Panc1 (cell line): ENCODE measurements around the gene RPUSD1. TPM values are rescaled to one million over a fixed set of nuclear protein-coding genes. Genes with fewer than 3 reads are reported as not detected.
A peak's percentile ranks its signal among the peaks of the same experiment; 100 is the strongest.

ENCODE experiments used
- ATAC-seq: fragments of 200-7000 bp; cut with Tn5 transposase; 2 replicates; pipeline ENCODE4 v1.9.1; 2020; ENCODE audit warnings: mild to moderate bottlenecking, moderate library complexity
- BruUV-seq: library from RNA; stranded (reverse); fragments of 400-500 nt; replicated peaks from 2 replicates; lab custom pipeline; 2021; lab: Mats Ljungman, UMichigan
- CTCF ChIA-PET: fragments of 300-600 bp; sonication (Branson Sonifier 250); formaldehyde crosslinking; loops from one replicate; lab custom pipeline; 2022; ENCODE audit warnings: antibody characterized with exemption; lab: Charles Lee
- POLR2A ChIA-PET: fragments of 300-600 bp; sonication (Branson Sonifier 250); formaldehyde crosslinking; loops from one replicate; lab custom pipeline; 2022; ENCODE audit warnings: antibody characterized with exemption; lab: Charles Lee
- DNase-seq: peaks from one replicate; pipeline ENCODE4 v3.0.0-alpha.2; 2010; ENCODE audit warnings: low read depth, low spot score
- H3K27ac ChIP-seq: 2 replicates; pipeline ENCODE4 v1.5.1; 2011; ENCODE audit warnings: mild to moderate bottlenecking, low read length, inconsistent platforms
- H3K27me3 ChIP-seq: fragments of 200-500 bp; sonication (Bioruptor generic); 2 replicates; pipeline ENCODE4 v1.6.0; 2014; ENCODE audit warnings: low read length, inconsistent platforms; ENCODE audit not compliant: control insufficient read depth, insufficient read depth
- H3K36me3 ChIP-seq: fragments of 200-500 bp; sonication (Bioruptor generic); 2 replicates; pipeline ENCODE4 v1.5.1; 2014; ENCODE audit warnings: inconsistent platforms, mild to moderate bottlenecking, low read length, moderate library complexity; ENCODE audit not compliant: control insufficient read depth, insufficient read depth
- H3K4me1 ChIP-seq: 2 replicates; pipeline ENCODE4 v1.5.1; 2011; ENCODE audit warnings: inconsistent platforms, mild to moderate bottlenecking, low read length, moderate library complexity; ENCODE audit not compliant: control insufficient read depth, insufficient read depth
- H3K4me3 ChIP-seq, 2 experiments: 2 replicates each; pipeline ENCODE4 v1.5.1; 2011 to 2012; ENCODE audit warnings: low read depth in 2 of 2, low read length in 2 of 2, mild to moderate bottlenecking in 2 of 2, inconsistent platforms in 1 of 2, moderate library complexity in 1 of 2
- H3K9me3 ChIP-seq: fragments of 200-500 bp; sonication (Bioruptor generic); 2 replicates; pipeline ENCODE4 v1.5.1; 2014; ENCODE audit warnings: low read depth, mild to moderate bottlenecking, inconsistent platforms, low read length, moderate library complexity; ENCODE audit not compliant: control insufficient read depth, insufficient read depth
- POLR2AphosphoS5 ChIP-seq: IDR thresholded peaks from 2 replicates; pipeline ENCODE4 v1.6.1; 2012; ENCODE audit warnings: mild to moderate bottlenecking, low read depth, low read length, moderate library complexity
- SIN3A ChIP-seq: IDR thresholded peaks from 2 replicates; pipeline ENCODE4 v1.6.1; 2012; ENCODE audit warnings: low read depth, mild to moderate bottlenecking, low read length, moderate library complexity, borderline replicate concordance; ENCODE audit not compliant: insufficient read depth
- TCF7L2 ChIP-seq: IDR thresholded peaks from 2 replicates; pipeline ENCODE4 v1.6.1; 2011; ENCODE audit warnings: mild to moderate bottlenecking, low read depth, low read length, inconsistent platforms
- in situ Hi-C: cut with HindIII; loops from 2 replicates; pipeline ENCODE4 v1.10.0; 2016; ENCODE audit warnings: low sequenced_read_pairs, low pct_unique_long_range_greater_than_20kb
- intact Hi-C: fragments of 100-400 bp; cut with micrococcal nuclease; formaldehyde crosslinking; loops from one replicate; pipeline ENCODE4 v1.10.0; 2022; ENCODE audit not compliant: unreplicated experiment
- total RNA-seq: library from RNA; stranded (reverse); gene quantifications from one replicate; pipeline ENCODE4 v1.2.1, GENCODE V29; 2021; ENCODE audit not compliant: unreplicated experiment
- TF ChIP-seq, protein P1 (sequence below): fragments of 450-650 bp; IDR thresholded peaks from 2 replicates; pipeline ENCODE4 v1.5.1; 2017; ENCODE audit warnings: mild to moderate bottlenecking
- TF ChIP-seq, protein P2 (sequence below), 2 experiments: IDR thresholded peaks; 2 replicates each; pipeline ENCODE4 v1.6.1; 2011 to 2012; ENCODE audit warnings: low read depth in 2 of 2, control low read depth in 1 of 2, low read length in 1 of 2, mild to moderate bottlenecking in 1 of 2, moderate library complexity in 1 of 2; ENCODE audit not compliant: insufficient read depth in 1 of 2

The RPUSD1 gene
- total RNA-seq, 1 experiment from 2014 or later: 61.1 TPM

DNA sequence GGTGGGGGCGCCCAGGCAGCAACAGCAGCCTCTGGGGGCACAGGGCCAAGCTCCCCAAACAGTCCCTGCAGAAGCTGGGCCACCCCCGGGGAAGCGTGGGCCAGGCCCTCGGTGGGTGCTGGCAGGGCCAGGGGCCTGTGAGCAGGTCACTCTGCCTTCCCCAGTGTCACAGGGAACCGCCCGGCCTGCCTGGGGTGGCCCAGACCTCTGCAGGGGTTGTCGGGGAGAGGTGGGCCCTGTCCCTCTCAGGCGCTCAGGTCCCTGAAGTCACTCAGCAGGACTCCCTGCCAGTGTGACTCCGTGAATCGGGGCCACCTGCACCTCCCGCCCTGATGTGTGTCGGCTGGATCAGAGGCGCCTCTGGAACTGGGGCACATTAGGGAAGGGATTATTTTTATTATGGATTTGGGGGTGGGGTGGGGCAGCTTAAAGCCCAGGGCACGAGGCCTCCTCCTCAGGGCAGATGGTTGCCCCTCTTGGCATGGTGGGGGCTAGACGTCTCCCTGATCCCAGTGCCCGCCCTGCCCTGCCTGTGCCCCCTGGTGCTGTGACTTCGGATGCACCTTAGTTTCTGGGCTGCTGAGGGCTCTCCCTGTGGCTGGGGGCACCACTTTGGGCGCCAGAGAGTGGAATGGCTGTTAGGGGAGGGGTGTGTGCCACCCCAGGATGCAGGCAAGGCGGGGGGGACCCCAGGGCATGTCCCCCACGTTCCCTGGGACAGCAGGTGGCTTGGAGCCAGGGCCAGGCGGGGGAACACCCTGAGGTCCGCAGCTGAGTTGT lies 13.6 kb upstream of the RPUSD1 start:
- CTCF ChIA-PET: no interaction called here
- ATAC-seq (no peak), DNase-seq (no peak)
- Histone ChIP-seq H3K4me1 (peaks cover 40% of the 10 kb centered on the region), H3K36me3 (no peaks in the 10 kb centered on the region), H3K27me3 (no peaks in the 10 kb centered on the region), H3K9me3 (no peaks in the 10 kb centered on the region), H3K27ac (no peak overlapping the region), H3K4me3 (no peak overlapping the region)
- POLR2A ChIA-PET: no interaction called here
- in situ Hi-C loops (no loop called here), intact Hi-C loops (no loop called here)
- TF ChIP-seq, protein P1, sequence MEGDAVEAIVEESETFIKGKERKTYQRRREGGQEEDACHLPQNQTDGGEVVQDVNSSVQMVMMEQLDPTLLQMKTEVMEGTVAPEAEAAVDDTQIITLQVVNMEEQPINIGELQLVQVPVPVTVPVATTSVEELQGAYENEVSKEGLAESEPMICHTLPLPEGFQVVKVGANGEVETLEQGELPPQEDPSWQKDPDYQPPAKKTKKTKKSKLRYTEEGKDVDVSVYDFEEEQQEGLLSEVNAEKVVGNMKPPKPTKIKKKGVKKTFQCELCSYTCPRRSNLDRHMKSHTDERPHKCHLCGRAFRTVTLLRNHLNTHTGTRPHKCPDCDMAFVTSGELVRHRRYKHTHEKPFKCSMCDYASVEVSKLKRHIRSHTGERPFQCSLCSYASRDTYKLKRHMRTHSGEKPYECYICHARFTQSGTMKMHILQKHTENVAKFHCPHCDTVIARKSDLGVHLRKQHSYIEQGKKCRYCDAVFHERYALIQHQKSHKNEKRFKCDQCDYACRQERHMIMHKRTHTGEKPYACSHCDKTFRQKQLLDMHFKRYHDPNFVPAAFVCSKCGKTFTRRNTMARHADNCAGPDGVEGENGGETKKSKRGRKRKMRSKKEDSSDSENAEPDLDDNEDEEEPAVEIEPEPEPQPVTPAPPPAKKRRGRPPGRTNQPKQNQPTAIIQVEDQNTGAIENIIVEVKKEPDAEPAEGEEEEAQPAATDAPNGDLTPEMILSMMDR: no peak
- TF ChIP-seq, protein P2, sequence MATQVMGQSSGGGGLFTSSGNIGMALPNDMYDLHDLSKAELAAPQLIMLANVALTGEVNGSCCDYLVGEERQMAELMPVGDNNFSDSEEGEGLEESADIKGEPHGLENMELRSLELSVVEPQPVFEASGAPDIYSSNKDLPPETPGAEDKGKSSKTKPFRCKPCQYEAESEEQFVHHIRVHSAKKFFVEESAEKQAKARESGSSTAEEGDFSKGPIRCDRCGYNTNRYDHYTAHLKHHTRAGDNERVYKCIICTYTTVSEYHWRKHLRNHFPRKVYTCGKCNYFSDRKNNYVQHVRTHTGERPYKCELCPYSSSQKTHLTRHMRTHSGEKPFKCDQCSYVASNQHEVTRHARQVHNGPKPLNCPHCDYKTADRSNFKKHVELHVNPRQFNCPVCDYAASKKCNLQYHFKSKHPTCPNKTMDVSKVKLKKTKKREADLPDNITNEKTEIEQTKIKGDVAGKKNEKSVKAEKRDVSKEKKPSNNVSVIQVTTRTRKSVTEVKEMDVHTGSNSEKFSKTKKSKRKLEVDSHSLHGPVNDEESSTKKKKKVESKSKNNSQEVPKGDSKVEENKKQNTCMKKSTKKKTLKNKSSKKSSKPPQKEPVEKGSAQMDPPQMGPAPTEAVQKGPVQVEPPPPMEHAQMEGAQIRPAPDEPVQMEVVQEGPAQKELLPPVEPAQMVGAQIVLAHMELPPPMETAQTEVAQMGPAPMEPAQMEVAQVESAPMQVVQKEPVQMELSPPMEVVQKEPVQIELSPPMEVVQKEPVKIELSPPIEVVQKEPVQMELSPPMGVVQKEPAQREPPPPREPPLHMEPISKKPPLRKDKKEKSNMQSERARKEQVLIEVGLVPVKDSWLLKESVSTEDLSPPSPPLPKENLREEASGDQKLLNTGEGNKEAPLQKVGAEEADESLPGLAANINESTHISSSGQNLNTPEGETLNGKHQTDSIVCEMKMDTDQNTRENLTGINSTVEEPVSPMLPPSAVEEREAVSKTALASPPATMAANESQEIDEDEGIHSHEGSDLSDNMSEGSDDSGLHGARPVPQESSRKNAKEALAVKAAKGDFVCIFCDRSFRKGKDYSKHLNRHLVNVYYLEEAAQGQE (IDR thresholded peaks at IDR 0.05; ENCODE audit: insufficient read depth in 1 of 2, low read depth in 2 of 2, low read length in 1 of 2): no peak
- TF ChIP-seq POLR2AphosphoS5 (no peak), SIN3A (no peak), TCF7L2 (no peak)
- no TSS peak for BruUV-seq

DNA sequence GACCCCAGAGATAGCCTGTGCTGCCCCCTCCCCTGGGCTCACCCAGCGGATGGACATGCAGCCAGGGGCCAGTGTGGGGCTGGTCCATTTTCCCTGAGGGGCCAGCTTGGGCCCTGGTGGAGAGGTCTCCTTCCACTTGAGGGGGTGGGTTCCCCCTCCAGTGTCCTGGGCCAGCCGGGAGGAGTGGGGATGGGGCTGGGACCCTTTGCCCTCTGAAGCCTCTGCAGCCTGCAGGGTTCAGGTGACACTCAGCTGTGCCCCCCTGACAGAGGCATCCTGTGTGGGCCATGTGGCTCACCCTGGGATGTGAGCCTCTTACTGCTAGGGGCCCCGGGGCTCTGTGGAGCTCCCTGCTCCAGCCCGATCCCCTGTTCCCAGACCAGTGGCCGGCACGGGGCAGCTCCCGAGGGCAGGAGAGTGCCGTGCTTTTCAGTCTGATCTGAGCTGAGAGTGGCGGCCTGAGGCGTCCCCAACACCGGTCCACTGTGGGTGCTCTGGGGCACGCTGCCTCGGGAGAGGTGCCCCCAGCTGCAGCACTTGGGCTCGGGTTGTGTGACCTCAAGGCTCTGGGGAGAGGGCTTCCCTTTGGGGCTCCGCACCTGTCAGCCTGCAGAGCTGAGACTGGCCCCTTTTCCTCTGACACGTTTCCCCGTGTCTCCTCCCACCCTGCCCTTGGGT lies 12.8 kb upstream of the RPUSD1 start:
- Histone ChIP-seq H3K9me3 (no peaks in the 10 kb centered on the region), H3K4me1 (peaks cover 45% of the 10 kb centered on the region), H3K36me3 (no peaks in the 10 kb centered on the region), H3K4me3 (no peak overlapping the region), H3K27ac (no peak overlapping the region), H3K27me3 (no peaks in the 10 kb centered on the region)
- BruUV-seq: no TSS peak
- in situ Hi-C loops (no loop called here), intact Hi-C loops (no loop called here)
- CTCF ChIA-PET: no interaction called here
- peak; percentile 39 for ATAC-seq
- POLR2A ChIA-PET: no interaction called here
- TF ChIP-seq, protein P2 (IDR thresholded peaks at IDR 0.05; ENCODE audit: insufficient read depth in 1 of 2, low read depth in 2 of 2, low read length in 1 of 2): no peak
- TF ChIP-seq POLR2AphosphoS5 (no peak), TCF7L2 (no peak), SIN3A (no peak)
- TF ChIP-seq, protein P1: no peak
- no peak for DNase-seq
